Measurements from ENCODE around the gene UVRAG.

Gene UVRAG

GRCh38 chr11:76185931-76186401, 371.0 kb downstream of the UVRAG start:
- no peak for TF ChIP-seq CTCF (IDR thresholded peaks at IDR 0.05)

GRCh38 chr11:76186776-76187279, 371.8 kb downstream of the UVRAG start:
- TF ChIP-seq CTCF (IDR thresholded peaks at IDR 0.05), result no peak

DNA sequence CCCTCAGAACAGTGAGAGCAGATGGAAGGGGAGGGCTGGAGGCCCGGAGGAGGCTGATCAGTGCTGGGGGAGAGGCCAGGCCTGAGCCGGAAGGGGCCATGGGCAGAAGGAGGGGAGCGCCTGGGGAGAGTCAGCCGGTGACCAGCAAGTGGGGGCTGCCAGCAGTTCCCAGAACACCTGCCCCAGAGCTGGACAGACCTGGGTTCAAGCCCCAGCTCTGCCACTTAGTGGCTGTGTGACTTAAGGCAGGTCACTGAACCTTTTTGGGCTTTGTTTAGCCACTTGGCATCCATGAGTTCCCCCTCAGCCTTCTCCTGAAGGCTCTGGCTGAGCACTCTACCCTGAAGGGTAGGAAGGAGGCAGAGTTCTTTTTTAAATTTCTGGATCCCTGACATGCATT, 373.9 kb downstream of the UVRAG start:
- no peak for TF ChIP-seq CTCF (IDR thresholded peaks at IDR 0.05)

DNA sequence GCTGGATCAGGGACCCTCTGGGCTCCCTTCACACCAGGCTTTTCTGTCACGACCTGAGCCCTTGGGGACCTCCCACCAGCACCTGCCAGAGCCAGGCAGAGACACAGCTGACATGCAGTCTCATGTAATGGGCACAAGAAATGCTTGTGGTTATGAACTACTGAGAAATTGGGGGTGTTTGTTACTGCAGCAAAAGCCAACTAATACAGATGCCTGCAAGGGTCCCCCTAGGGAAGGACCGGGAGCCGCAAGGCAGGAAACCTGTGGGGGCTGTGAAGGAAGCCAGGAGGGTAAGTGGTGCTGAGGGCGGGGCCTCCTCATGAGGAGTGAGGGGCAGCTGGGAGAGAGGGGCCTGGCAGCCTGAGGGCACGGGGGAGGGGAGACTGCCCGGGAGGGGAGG, 374.7 kb downstream of the UVRAG start:
- no peak for TF ChIP-seq CTCF (IDR thresholded peaks at IDR 0.05)

- no peak for TF ChIP-seq CTCF (IDR thresholded peaks at IDR 0.05)
These were observed 375.4 kb downstream of the UVRAG start for GRCh38 chr11:76190376-76190775.
